Lung (tissue), 12 donors: ENCODE measurements around the gene SLC38A11. TPM values are rescaled to one million over a fixed set of nuclear protein-coding genes. Genes with fewer than 3 reads are reported as not detected.

Source experiments
- ATAC-seq: fragments of 200-7000 bp; cut with Tn5 transposase; one replicate; pipeline ENCODE4 v1.9.1; 2020; ENCODE audit warnings: moderate number of reproducible peaks; ENCODE audit not compliant: insufficient read depth, low FRiP score
- DNase-seq, 3 donors: peaks; one replicate each; pipeline ENCODE4 v3.0.0-alpha.2; 2013 to 2017
- H3K27ac ChIP-seq, 2 donors: one replicate each; pipeline ENCODE4 v1.5.1; 2013; ENCODE audit warnings: mild to moderate bottlenecking in 2 of 2, moderate library complexity in 2 of 2, control low read depth in 1 of 2, inconsistent platforms in 1 of 2, low read depth in 1 of 2, low read length in 1 of 2
- H3K27me3 ChIP-seq, 3 donors: one replicate each; pipeline ENCODE4 v1.5.1; 2013; ENCODE audit warnings: low read length in 2 of 3; ENCODE audit not compliant: control insufficient read depth in 3 of 3, insufficient read depth in 3 of 3
- H3K36me3 ChIP-seq, 4 donors: one replicate each; pipeline ENCODE4 v1.5.1; 2013; ENCODE audit warnings: low read length in 4 of 4, mild to moderate bottlenecking in 1 of 4, moderate library complexity in 1 of 4; ENCODE audit not compliant: control insufficient read depth in 4 of 4, insufficient read depth in 4 of 4
- H3K4me1 ChIP-seq, 5 donors: one replicate each; pipeline ENCODE4 v1.5.1; 2013; ENCODE audit warnings: low read length in 5 of 5, mild to moderate bottlenecking in 2 of 5, moderate library complexity in 1 of 5; ENCODE audit not compliant: control insufficient read depth in 5 of 5, insufficient read depth in 5 of 5
- H3K4me3 ChIP-seq: one replicate; pipeline ENCODE4 v1.5.1; 2013; ENCODE audit warnings: mild to moderate bottlenecking, control low read depth, moderate library complexity
- H3K9ac ChIP-seq, 2 donors: one replicate each; pipeline ENCODE4 v1.5.1; 2013; ENCODE audit warnings: low read length in 2 of 2, control low read depth in 1 of 2; ENCODE audit not compliant: insufficient read depth in 1 of 2
- H3K9me3 ChIP-seq, 4 donors: one replicate each; pipeline ENCODE4 v1.5.1; 2013; ENCODE audit warnings: low read length in 3 of 4, mild to moderate bottlenecking in 1 of 4, moderate library complexity in 1 of 4; ENCODE audit not compliant: control insufficient read depth in 4 of 4, insufficient read depth in 3 of 4
- CTCF ChIP-seq: IDR thresholded peaks from 2 replicates; pipeline ENCODE4 v1.5.1; 2012; ENCODE audit warnings: mild to moderate bottlenecking; ENCODE audit errors: control extremely low read depth, extremely low read depth
- WGBS, 2 donors: extraction: QIAGEN DNeasy Blood & Tissue Kit; methylation state at CpG; one replicate each; pipeline ENCODE4 v1.1.7; 2013; 5-methylcytosine and 5-hydroxymethylcytosine counted together
- polyA plus RNA-seq, 2 donors: library from polyadenylated mRNA; stranded (reverse); fragments of 200-250 nt; gene quantifications; one replicate each; pipeline ENCODE4 v1.2.1, GENCODE V29; 2013
- total RNA-seq, 2 donors: library from RNA; depleted of rRNA in 1 of 2; stranded (reverse); fragments of >200 nt in 1 of 2; gene quantifications; one replicate each; pipeline ENCODE4 v1.2.1, GENCODE V29; 2014 to 2021
- donor health status: control.
- donor health status: control.
- donor health status: Bipolar disorder and iron deficiency.
- donor health status: healthy.
- donor health status: DM: yes; HTN: yes; CAD: no.

SLC38A11 gene
- total and polyA plus RNA-seq, 4 donors = 0.10 to 1.2 (median 0.15) TPM; not detected in 1

GRCh38 chr2:164888592-164888991, 66.7 kb downstream of the SLC38A11 start:
- Histone ChIP-seq H3K27me3 (no peaks in the 10 kb centered on the region), H3K4me1 (no peaks in the 10 kb centered on the region), H3K36me3 (no peaks in the 10 kb centered on the region), H3K27ac (no peak overlapping the region), H3K9ac (no peak overlapping the region), H3K4me3 (no peak overlapping the region), H3K9me3 (no peaks in the 10 kb centered on the region)
- WGBS, 2 donors = 91 to 93% methylated on average over 3 of the region's 3 CpGs
- no peak for ATAC-seq
- no peak for TF ChIP-seq CTCF
- no peak for DNase-seq

DNA sequence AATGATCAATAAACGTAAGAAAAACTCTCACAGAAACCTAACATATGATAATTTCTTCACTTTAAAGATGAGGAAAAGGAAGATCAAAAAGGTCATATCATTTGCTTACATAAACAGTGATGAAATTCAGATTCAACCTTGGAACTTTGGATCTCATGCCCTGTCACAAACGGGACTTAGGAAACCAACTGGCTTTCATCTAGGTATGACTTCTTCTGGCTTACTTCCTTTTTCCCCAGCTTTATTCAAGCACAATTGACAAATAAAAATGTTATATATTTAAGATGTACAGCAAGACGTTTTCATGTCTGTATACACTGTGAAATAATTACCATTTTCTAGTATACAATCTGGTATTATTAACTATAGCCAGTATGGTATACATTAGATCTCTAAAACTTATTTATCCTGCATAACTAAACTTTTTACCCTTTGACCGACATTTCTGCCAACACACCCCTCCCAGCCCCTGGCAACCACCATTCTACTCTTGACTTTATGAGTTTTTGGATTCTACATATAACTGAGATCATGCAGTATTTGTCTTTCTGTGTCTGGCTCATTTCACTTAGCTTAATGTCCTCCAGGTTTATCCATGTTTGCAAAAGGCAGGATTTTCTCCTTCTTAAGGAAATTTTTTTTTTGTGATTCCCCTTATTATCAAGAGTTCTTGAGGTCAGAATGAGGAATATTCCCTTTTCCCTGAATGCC, 67.7 kb downstream of the SLC38A11 start:
- Histone ChIP-seq H3K36me3 (no peaks in the 10 kb centered on the region), H3K9ac (no peak overlapping the region)
- 75 to 76% methylated on average over 4 of the region's 4 CpGs for WGBS, 2 donors

DNA sequence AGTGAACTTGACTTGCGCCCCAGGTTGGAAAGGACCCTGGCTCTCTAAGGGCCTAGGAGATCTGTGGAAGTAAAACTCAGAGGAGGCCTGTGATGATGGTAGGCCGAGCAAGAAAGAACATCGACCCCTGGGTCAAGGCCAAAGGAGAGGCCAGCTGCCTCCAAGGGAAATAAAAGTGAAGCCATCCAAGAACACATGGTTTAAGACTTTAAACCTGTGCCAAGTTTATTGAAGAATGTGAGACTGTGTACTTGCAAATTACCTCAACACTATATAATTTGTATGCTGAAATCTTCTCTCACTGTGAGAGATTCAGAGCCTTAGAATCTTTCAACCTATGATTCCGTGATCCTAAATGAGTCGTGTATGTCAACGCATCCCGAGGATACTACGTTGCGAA, 73.0 kb downstream of the SLC38A11 start:
- Histone ChIP-seq H3K9me3 (no peaks in the 10 kb centered on the region), H3K4me1 (no peaks in the 10 kb centered on the region), H3K4me3 (no peak overlapping the region), H3K36me3 (no peaks in the 10 kb centered on the region), H3K9ac (no peak overlapping the region), H3K27me3 (no peaks in the 10 kb centered on the region), H3K27ac (no peak overlapping the region)
- no peak for ATAC-seq
- no peak for DNase-seq
- whole genome bisulfite sequencing, 2 donors = 79 to 88% methylated on average over 9 of the region's 9 CpGs
- no peak for TF ChIP-seq CTCF

More for the DNA sequence above, 67.7 kb downstream of the SLC38A11 start:
- no peaks in the 10 kb centered on the region for H3K27me3 ChIP-seq
- H3K9me3 ChIP-seq = no peaks in the 10 kb centered on the region
- no peak overlapping the region for H3K4me3 ChIP-seq
- no peaks in the 10 kb centered on the region for H3K4me1 ChIP-seq
- TF ChIP-seq CTCF = no peak
- ATAC-seq = no peak
- no peak for DNase-seq
- no peak overlapping the region for H3K27ac ChIP-seq

- no peak overlapping the region for H3K27ac ChIP-seq
- no peaks in the 10 kb centered on the region for H3K9me3 ChIP-seq
- no peaks in the 10 kb centered on the region for H3K27me3 ChIP-seq
- H3K9ac ChIP-seq = no peak overlapping the region
- 85 to 94% methylated on average over 1 of the region's 1 CpG for WGBS, 2 donors
- no peaks in the 10 kb centered on the region for H3K4me1 ChIP-seq
- no peaks in the 10 kb centered on the region for H3K36me3 ChIP-seq
- ATAC-seq (no peak), DNase-seq (no peak)
- no peak for TF ChIP-seq CTCF
- no peak overlapping the region for H3K4me3 ChIP-seq
Measured at GRCh38 chr2:164881524-164881923, 73.8 kb downstream of the SLC38A11 start.
